H9 (cell line): ENCODE measurements around the gene ZNF747. TPM values are rescaled to one million over a fixed set of nuclear protein-coding genes. Genes with fewer than 3 reads are reported as not detected.
A peak's percentile ranks its signal among the peaks of the same experiment; 100 is the strongest.

Experiments used
- DNase-seq: peaks from one replicate; pipeline ENCODE4 v3.0.0-alpha.2; 2017
- H2AFZ ChIP-seq: one replicate; pipeline ENCODE4 v1.6.1; 2013; ENCODE audit warnings: mild to moderate bottlenecking, low read length, control low read depth, moderate library complexity
- H2AK5ac ChIP-seq: 2 replicates; pipeline ENCODE4 v1.6.1; 2013; ENCODE audit warnings: low read length, control low read depth, mixed read lengths; ENCODE audit not compliant: insufficient read length
- H2BK120ac ChIP-seq: one replicate; pipeline ENCODE4 v1.6.1; 2013; ENCODE audit warnings: low read depth, mild to moderate bottlenecking, low read length, control low read depth, inconsistent platforms; ENCODE audit not compliant: poor library complexity, severe bottlenecking
- H2BK12ac ChIP-seq: 2 replicates; pipeline ENCODE4 v1.6.1; 2013; ENCODE audit warnings: low read length, control low read depth, mixed read lengths, low read depth; ENCODE audit not compliant: insufficient read length
- H2BK15ac ChIP-seq: 2 replicates; pipeline ENCODE4 v1.6.1; 2013; ENCODE audit warnings: low read depth, low read length, control low read depth
- H2BK20ac ChIP-seq: one replicate; pipeline ENCODE4 v1.6.1; 2013; ENCODE audit warnings: low read depth, mild to moderate bottlenecking, low read length, control low read depth, inconsistent platforms; ENCODE audit not compliant: poor library complexity, severe bottlenecking
- H2BK5ac ChIP-seq: 2 replicates; pipeline ENCODE4 v1.6.1; 2013; ENCODE audit warnings: low read length, control low read depth, mixed read lengths; ENCODE audit not compliant: insufficient read length
- H3K14ac ChIP-seq: 2 replicates; pipeline ENCODE4 v1.6.1; 2013; ENCODE audit warnings: low read length, control low read depth; ENCODE audit not compliant: insufficient read depth
- H3K18ac ChIP-seq: 2 replicates; pipeline ENCODE4 v1.6.1; 2013; ENCODE audit warnings: low read depth, mild to moderate bottlenecking, mixed read lengths, low read length, control low read depth; ENCODE audit not compliant: insufficient read length
- H3K23ac ChIP-seq: 2 replicates; pipeline ENCODE4 v1.6.1; 2013; ENCODE audit warnings: low read length, control low read depth, mixed read lengths, low read depth; ENCODE audit not compliant: insufficient read length
- H3K23me2 ChIP-seq: 2 replicates; pipeline ENCODE4 v1.6.1; 2013; ENCODE audit warnings: low read depth, mild to moderate bottlenecking, mixed read lengths, low read length, control low read depth; ENCODE audit not compliant: insufficient read length, poor library complexity, severe bottlenecking
- H3K27ac ChIP-seq: 2 replicates; pipeline ENCODE4 v1.5.1; 2013; ENCODE audit warnings: low read length, control low read depth, mixed read lengths, low read depth; ENCODE audit not compliant: insufficient read length
- H3K27me3 ChIP-seq: 2 replicates; pipeline ENCODE4 v1.6.1; 2013; ENCODE audit warnings: low read length, control low read depth, inconsistent platforms; ENCODE audit not compliant: insufficient read depth
- H3K4ac ChIP-seq: 2 replicates; pipeline ENCODE4 v1.6.1; 2013; ENCODE audit warnings: low read depth, mild to moderate bottlenecking, control low read depth, inconsistent platforms, low read length, moderate library complexity
- H3K4me1 ChIP-seq: 2 replicates; pipeline ENCODE4 v1.6.1; 2013; ENCODE audit warnings: low read length, control low read depth, inconsistent platforms; ENCODE audit not compliant: insufficient read depth
- H3K4me2 ChIP-seq: 2 replicates; pipeline ENCODE4 v1.6.1; 2013; ENCODE audit warnings: low read length, control low read depth, mixed read lengths; ENCODE audit not compliant: insufficient read length, insufficient read depth
- H3K56ac ChIP-seq: 2 replicates; pipeline ENCODE4 v1.6.1; 2013; ENCODE audit warnings: low read depth, mild to moderate bottlenecking, mixed read lengths, low read length, control low read depth; ENCODE audit not compliant: insufficient read length
- H3K79me1 ChIP-seq: 2 replicates; pipeline ENCODE4 v1.6.1; 2013; ENCODE audit warnings: low read depth, mild to moderate bottlenecking, moderate library complexity, low read length, control low read depth, inconsistent platforms; ENCODE audit not compliant: insufficient read depth, poor library complexity, severe bottlenecking
- H3K79me2 ChIP-seq: 2 replicates; pipeline ENCODE4 v1.6.1; 2013; ENCODE audit warnings: low read length, control low read depth, inconsistent platforms; ENCODE audit not compliant: insufficient read depth
- H3K9ac ChIP-seq: 2 replicates; pipeline ENCODE4 v1.6.1; 2013; ENCODE audit warnings: low read length, control low read depth, mixed read lengths; ENCODE audit not compliant: insufficient read length; ENCODE audit errors: extremely low read depth
- H3K9me3 ChIP-seq: one replicate; pipeline ENCODE4 v1.6.1; 2013; ENCODE audit warnings: low read depth, low read length, inconsistent platforms; ENCODE audit not compliant: control insufficient read depth
- H3T11ph ChIP-seq: one replicate; pipeline ENCODE4 v1.6.1; 2013; ENCODE audit warnings: mild to moderate bottlenecking, low read length, control low read depth, inconsistent platforms
- H4K20me1 ChIP-seq: one replicate; pipeline ENCODE4 v1.6.1; 2013; ENCODE audit not compliant: control insufficient read depth, insufficient read length, insufficient read depth
- H4K5ac ChIP-seq: 2 replicates; pipeline ENCODE4 v1.6.1; 2013; ENCODE audit warnings: low read depth, mild to moderate bottlenecking, mixed read lengths, low read length, control low read depth; ENCODE audit not compliant: insufficient read length
- H4K8ac ChIP-seq: replicated peaks from 2 replicates; pipeline ENCODE4 v1.6.1; 2013; ENCODE audit warnings: low read length, control low read depth, mixed read lengths, low read depth; ENCODE audit not compliant: insufficient read length
- H4K91ac ChIP-seq: 2 replicates; pipeline ENCODE4 v1.6.1; 2013; ENCODE audit warnings: low read depth, mild to moderate bottlenecking, moderate library complexity, mixed read lengths, low read length, control low read depth; ENCODE audit not compliant: insufficient read length
- H3K27ac Mint-ChIP-seq, 3 experiments: 2 replicates in 2 of 3; 3 replicates in 1 of 3; pipeline ENCODE4 v1.8.0; 2020 to 2021; ENCODE audit warnings: mixed read lengths in 3 of 3, mild to moderate bottlenecking in 1 of 3, moderate library complexity in 1 of 3
- H3K27me3 Mint-ChIP-seq: 2 replicates; pipeline ENCODE4 v1.8.0; 2021; ENCODE audit warnings: low read depth, mild to moderate bottlenecking, moderate library complexity, mixed read lengths
- H3K36me3 Mint-ChIP-seq, 3 experiments: 2 replicates in 2 of 3; 3 replicates in 1 of 3; pipeline ENCODE4 v1.8.0; 2020 to 2021; ENCODE audit warnings: low read depth in 3 of 3, mixed read lengths in 3 of 3; ENCODE audit not compliant: insufficient read depth in 1 of 3
- H3K4me1 Mint-ChIP-seq, 2 experiments: 2 replicates each; pipeline ENCODE4 v1.8.0; 2020; ENCODE audit warnings: mixed read lengths in 2 of 2
- H3K4me3 Mint-ChIP-seq, 2 experiments: 2 replicates in 1 of 2; 3 replicates in 1 of 2; pipeline ENCODE4 v1.8.0; 2020 to 2021; ENCODE audit warnings: mild to moderate bottlenecking in 2 of 2, mixed read lengths in 2 of 2, moderate library complexity in 1 of 2
- H3K9me3 Mint-ChIP-seq, 2 experiments: 2 replicates in 1 of 2; 3 replicates in 1 of 2; pipeline ENCODE4 v1.8.0; 2020; ENCODE audit warnings: mild to moderate bottlenecking in 2 of 2, mixed read lengths in 2 of 2, moderate library complexity in 1 of 2
- WGBS: extraction: QIAGEN DNeasy Blood & Tissue Kit; methylation state at CpG from one replicate; pipeline ENCODE4 v1.1.7; 2013; ENCODE audit warnings: missing lambda C conversion rate, low lambda C conversion rate, mixed read lengths; ENCODE audit not compliant: insufficient read length; ENCODE audit errors: extremely low coverage; 5-methylcytosine and 5-hydroxymethylcytosine counted together
- total RNA-seq: library from RNA; stranded (reverse); gene quantifications from 2 replicates; pipeline ENCODE4 v1.2.1, GENCODE V29; 2021
- TF ChIP-seq, protein P1 (sequence below): fragments of 200-600 bp; sonication (generic); conservative IDR thresholded peaks from 3 replicates; pipeline ENCODE4 v1.8.0; 2021; ENCODE audit warnings: antibody characterized with exemption, mild to moderate bottlenecking

Gene ZNF747
- total RNA-seq, 1 experiment from 2014 or later = 18.4 TPM

DNA sequence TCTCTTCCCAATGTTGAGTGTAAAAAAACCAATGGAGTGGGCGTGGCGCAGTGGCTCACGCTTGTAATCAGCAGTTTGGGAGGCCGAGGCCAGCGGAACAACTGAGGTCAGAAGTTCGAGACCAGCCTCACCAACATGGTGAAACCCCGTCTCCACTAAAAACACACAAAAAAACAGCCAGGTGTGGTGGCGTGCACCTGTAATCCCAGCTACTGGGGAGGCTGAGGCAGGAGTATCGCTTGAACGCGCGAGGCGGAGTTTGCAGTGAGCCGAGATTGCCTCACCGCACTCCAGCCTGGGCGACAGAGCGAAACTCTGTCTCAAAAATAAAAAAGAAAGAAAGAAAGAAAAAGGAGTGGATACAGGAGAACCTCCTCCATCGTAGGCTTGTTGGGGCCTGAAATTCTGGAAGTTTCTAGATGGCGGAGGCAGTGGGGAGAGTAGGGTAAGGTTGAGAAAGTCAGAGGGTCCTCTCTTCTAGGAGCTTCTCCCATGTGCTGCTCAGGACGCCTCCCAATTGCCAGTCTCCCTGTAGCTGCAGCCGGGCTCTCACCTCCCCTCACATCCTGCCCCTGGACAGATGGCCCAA is 24.2 kb upstream of the ZNF747 start:
- TF ChIP-seq, protein P1, sequence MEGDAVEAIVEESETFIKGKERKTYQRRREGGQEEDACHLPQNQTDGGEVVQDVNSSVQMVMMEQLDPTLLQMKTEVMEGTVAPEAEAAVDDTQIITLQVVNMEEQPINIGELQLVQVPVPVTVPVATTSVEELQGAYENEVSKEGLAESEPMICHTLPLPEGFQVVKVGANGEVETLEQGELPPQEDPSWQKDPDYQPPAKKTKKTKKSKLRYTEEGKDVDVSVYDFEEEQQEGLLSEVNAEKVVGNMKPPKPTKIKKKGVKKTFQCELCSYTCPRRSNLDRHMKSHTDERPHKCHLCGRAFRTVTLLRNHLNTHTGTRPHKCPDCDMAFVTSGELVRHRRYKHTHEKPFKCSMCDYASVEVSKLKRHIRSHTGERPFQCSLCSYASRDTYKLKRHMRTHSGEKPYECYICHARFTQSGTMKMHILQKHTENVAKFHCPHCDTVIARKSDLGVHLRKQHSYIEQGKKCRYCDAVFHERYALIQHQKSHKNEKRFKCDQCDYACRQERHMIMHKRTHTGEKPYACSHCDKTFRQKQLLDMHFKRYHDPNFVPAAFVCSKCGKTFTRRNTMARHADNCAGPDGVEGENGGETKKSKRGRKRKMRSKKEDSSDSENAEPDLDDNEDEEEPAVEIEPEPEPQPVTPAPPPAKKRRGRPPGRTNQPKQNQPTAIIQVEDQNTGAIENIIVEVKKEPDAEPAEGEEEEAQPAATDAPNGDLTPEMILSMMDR = no peak
- no CpG with 5 or more reads among the region's 21 CpGs for WGBS
- H2BK5ac ChIP-seq = no peak overlapping the region
- H4K8ac ChIP-seq = no peak overlapping the region
- DNase-seq = no peak
- peaks cover 14 to 22% of the 10 kb centered on the region in 2 experiments for H3K4me1 Mint-ChIP-seq
- H3K23ac ChIP-seq = no peak overlapping the region
- no peak overlapping the region for H2BK120ac ChIP-seq
- peak overlapping the region; percentile 29 for H4K5ac ChIP-seq
- no peak overlapping the region for H2BK20ac ChIP-seq
- H3K4me2 ChIP-seq = peak overlapping the region; percentile 48
- no peaks in the 10 kb centered on the region for H3K79me1 ChIP-seq
- peak overlapping the region; percentile 55; the same call in 1 of the 2 replicates for H3K14ac ChIP-seq
- no peaks in the 10 kb centered on the region for H3K79me2 ChIP-seq
- H3T11ph ChIP-seq = no peak overlapping the region
- H2AFZ ChIP-seq = no peak overlapping the region
- no peaks in the 10 kb centered on the region; the same call in 1 of the 2 replicates for H3K4me1 ChIP-seq
- peak overlapping the region; percentile 67 for H3K9ac ChIP-seq
- H3K18ac ChIP-seq = peak overlapping the region; percentile 72
- H3K4me3 Mint-ChIP-seq = peak overlapping the region; percentile 73 to 86
- H3K9me3 ChIP-seq = no peaks in the 10 kb centered on the region
- H3K27me3 ChIP-seq = no peaks in the 10 kb centered on the region
- H3K27ac ChIP-seq = peak overlapping the region; percentile 83
- no peaks in the 10 kb centered on the region for H4K20me1 ChIP-seq
- peaks cover 5 to 19% (median 16%) of the 10 kb centered on the region in 3 experiments for H3K36me3 Mint-ChIP-seq
- no peaks in the 10 kb centered on the region for H3K9me3 Mint-ChIP-seq
- peaks cover 8% of the 10 kb centered on the region for H3K23me2 ChIP-seq
- no peak overlapping the region for H3K56ac ChIP-seq
- no peak overlapping the region for H3K4ac ChIP-seq
- H2AK5ac ChIP-seq = no peak overlapping the region
- 0 out of 2 replicates have a peak overlapping the region, but pooled peaks have one; percentile 86 for H2BK15ac ChIP-seq
- no peaks in the 10 kb centered on the region for H3K27me3 Mint-ChIP-seq
- H3K27ac Mint-ChIP-seq = peak overlapping the region; percentile 94 to 97 (median 96); a peak in 6 of 7 replicates
- H2BK12ac ChIP-seq = no peak overlapping the region
- no peak overlapping the region for H4K91ac ChIP-seq
